OCI-M1 (cell line): ENCODE measurements around the gene ZRANB3.
A peak's percentile ranks its signal among the peaks of the same experiment; 100 is the strongest.
"Not testable (repeated sequence)": the region's sequence is repeated elsewhere in the genome, so short reads cannot be mapped to it uniquely, and the experiment has no call there.

Source experiments
- DNase-seq: peaks from one replicate; lab custom pipeline; 2025; lab: John Stamatoyannopoulos, UW

Gene ZRANB3

GRCh38 chr2:135485441-135485840 is 45.6 kb downstream of the ZRANB3 start:
- DNase-seq = no peak

- no peak for DNase-seq
Observed at GRCh38 chr2:135475128-135475527, 55.9 kb downstream of the ZRANB3 start.

- peak; percentile 46 for DNase-seq
Observed at GRCh38 chr2:135473567-135473966, 57.5 kb downstream of the ZRANB3 start.

- no peak for DNase-seq
Observed at GRCh38 chr2:135471106-135471505, 59.9 kb downstream of the ZRANB3 start.

DNA sequence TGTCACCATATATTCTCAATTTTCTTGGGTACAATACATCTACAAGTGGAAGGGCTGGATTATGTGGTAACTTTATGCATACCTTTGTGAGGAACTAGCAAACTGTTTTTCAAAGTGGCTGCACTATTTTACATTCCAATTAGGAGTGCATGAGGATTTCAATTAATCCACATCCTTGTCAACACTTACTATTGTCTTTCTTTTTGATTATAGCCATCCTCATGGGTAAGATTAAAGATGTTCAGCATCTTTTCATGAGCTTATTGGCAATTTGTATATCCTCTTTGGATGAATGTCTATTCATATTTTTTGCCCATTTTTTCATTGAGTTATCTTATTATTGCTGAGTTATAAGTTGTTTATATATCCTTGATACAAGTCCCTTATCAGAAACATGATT is 73.7 kb downstream of the ZRANB3 start:
- no peak for DNase-seq

DNA sequence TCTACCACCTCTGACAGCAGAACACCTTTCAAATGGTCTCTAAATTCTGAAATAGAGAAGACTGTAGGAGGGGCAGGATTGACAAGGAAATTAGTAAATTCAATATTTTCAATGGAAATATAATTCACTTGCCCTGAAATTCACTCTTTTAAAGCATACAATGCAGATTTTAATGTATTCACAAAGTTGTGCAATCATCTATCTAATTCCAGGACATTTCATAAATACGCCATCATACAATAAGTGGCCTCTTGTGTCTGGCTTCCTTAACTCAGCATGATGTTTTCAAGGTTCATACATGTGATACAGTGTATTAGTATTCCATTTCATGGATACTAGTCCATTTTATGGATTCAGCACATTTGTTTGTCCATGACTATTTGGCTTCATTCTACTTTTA is 74.2 kb downstream of the ZRANB3 start:
- no peak for DNase-seq

- no peak for DNase-seq
Observed at GRCh38 chr2:135456431-135456830, 74.6 kb downstream of the ZRANB3 start.

GRCh38 chr2:135454608-135455007 is 76.4 kb downstream of the ZRANB3 start:
- DNase-seq = no peak

GRCh38 chr2:135453027-135453426 is 78.0 kb downstream of the ZRANB3 start:
- DNase-seq = peak; percentile 6

DNA sequence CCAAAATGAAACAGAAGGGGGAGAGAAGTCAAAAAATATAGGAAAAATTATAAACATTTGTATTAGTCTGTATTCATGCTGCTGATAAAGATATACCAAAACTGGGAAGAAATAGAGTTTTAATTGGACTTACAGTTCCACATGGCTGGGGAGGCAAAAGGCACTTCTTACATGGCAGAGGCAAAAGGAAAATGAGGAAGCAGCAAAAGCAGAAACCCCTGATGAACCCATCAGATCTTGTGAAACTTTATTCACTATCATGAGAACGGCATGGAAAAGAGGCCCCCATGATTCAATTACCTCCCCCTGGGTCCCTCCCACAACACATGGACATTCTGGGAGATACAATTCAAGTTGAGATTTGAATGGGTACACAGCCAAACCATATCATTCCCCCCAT is 79.1 kb downstream of the ZRANB3 start:
- DNase-seq = peak; percentile 26

GRCh38 chr2:135443013-135443412 is 88.0 kb downstream of the ZRANB3 start:
- not testable (repeated sequence) for DNase-seq

GRCh38 chr2:135435155-135435554 is 95.9 kb downstream of the ZRANB3 start:
- DNase-seq = not testable (repeated sequence)

- no peak for DNase-seq
Observed at GRCh38 chr2:135424849-135425248, 106.2 kb downstream of the ZRANB3 start.

DNA sequence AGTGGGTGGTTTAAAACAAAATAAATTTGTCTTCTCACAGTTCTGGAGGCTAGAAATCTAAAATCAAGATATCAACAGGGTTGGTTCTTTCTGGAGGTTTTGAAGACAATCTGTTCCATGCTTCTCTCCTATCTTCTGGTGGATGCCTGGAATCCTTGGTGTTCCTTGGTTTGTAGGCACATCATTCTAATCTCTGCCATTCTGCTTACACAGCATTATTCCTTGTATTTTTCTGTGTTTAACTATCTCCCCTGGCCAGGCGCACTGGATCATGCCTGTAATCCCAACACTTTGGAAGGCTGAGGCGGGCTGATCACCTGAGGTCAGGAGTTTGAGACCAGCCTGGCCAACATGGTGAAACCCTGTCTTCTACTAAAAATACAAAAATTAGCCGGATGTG is 108.1 kb downstream of the ZRANB3 start:
- DNase-seq = no peak

- DNase-seq = no peak
Observed at GRCh38 chr2:135411646-135412045, 119.4 kb downstream of the ZRANB3 start.

DNA sequence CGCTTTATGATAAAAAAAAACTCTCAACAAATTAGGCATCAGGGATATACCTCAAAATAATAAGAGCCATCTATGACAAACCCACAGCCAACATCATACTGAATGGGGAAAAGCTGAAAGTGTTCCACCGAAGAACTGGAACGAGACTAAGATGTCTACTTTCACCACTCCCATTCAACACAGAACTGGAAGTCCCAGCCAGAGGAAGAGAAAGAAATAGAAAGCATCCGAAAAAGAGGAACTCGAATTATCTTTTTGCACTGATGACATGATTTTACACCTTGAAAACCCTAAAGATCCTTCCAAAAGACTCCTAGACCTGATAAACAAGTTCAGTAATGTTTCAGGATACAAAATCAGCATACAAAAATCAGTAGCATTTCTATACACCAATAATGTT is 121.6 kb downstream of the ZRANB3 start:
- peak; percentile 49 for DNase-seq

DNA sequence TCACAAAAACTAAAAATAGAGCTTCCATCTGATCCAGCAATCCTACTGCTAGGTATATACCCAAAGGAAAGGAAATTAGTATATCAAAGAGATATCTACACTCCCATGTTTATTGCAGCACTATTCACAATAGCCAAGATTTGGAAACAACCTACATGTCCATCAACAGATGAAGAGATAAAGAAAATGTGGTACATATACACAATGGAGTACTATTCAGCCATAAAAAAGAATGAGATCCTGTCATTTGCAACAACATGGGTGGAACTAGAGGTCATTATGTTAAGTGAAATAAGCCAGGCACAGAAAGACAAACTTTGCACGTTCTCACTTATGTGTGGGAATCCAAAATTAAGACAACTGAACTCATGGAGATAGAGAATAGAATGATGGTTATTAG is 134.8 kb downstream of the ZRANB3 start:
- not testable (repeated sequence) for DNase-seq

DNA sequence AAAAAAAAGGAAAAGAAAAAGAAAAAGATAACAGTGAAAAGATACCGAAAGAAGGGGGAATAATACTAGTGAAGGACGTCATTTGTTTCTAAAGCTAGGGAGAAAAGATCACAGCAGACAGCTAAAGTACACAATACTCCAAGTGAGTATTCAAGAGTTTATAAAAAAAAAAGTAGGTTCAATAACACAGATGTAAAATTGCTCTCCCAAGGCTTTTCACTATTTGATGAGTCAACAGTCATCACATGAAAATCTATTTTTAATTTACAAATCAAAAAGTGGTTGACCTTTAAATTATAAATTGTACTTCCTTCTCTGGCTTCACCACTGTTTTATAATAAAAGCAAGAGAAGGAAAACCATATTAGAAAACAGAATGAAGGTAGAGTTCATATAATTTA is 144.0 kb downstream of the ZRANB3 start:
- DNase-seq = no peak

DNA sequence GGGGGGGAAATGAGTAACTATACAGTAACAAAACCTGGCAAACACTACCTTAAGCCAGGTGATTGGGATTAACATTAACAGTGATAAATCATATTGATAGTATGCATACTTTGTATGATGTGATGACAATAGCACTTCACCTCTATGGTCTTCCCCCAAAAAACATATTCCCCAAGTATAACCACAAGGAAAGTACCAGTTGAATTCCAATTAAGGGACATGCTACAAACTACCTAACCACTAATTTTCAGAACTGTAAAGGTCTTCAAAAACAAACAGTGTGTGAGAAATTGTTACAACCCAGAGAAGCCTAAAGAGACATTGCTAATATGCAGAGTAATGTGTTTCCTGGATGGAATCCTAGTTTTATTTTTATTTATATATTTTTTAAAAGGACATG is 152.4 kb downstream of the ZRANB3 start:
- DNase-seq = no peak

GRCh38 chr2:135373702-135374101 is 157.3 kb downstream of the ZRANB3 start:
- no peak for DNase-seq

DNA sequence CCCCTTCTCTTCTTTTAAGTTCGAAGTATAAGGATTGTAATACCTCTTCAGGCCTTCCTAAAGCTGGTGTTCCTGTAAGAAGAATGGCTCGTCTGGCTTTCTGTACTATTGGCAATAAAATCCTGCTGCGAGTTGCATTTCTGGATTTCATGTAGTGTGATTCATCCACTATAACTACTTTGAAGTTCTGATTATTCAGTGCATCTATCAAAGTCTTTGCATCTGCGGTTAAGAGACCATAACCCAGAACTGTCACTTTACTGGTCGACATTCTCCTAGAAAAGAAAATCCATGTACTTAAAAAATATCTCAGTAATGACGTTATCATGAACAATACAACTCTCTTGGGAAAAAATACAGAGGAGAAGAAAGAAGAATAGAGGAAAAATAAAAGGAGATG is 181.1 kb downstream of the ZRANB3 start:
- no peak for DNase-seq

GRCh38 chr2:135348096-135348704 is 182.8 kb downstream of the ZRANB3 start:
- not testable (repeated sequence) for DNase-seq

DNA sequence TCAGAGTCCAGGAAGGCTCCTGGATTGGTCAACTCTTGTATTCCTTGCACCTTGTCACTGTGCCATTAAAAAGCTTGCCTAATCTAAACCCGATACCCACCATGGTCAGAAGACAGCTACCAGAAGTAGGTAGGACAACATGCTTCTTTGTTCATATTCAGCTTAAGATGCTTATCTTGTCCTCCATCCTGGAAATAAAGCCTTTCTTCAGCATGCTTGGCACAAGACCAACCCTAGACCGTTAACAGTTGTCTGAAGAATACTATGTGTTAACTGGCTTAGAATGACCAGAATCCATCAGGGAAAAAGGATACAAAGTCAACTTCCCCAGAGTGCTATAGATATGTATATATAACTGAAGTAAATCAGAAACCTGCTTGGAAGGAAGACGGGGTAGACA is 193.9 kb downstream of the ZRANB3 start:
- no peak for DNase-seq

DNA sequence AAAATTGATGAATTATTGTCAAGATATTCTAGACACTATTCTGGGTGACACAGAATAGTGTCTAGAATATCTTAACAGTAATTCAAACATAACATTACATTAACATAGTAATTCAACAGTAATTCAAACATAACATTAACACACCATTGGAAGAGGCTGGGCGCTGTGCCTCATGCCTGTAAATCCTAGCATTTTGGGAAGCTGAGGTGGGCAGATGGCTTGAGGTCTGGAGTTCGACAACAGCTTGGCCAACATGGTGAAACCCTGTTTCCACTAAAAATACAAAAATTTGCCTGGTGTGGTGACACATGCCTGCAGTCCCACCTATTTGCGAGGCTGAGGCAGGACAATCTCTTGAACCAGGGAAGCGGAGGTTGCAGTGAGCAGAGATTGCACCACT is 195.8 kb downstream of the ZRANB3 start:
- DNase-seq = no peak

- no peak for DNase-seq
Observed at GRCh38 chr2:135327146-135327545, 203.9 kb downstream of the ZRANB3 start.
